OCI-LY7 (cell line): ENCODE measurements around the gene MEF2C.

Experiments used
- CTCF ChIP-seq: fragments of 200-600 bp; sonication (generic); conservative IDR thresholded peaks from 2 replicates; pipeline ENCODE4 v1.5.1; 2014; ENCODE audit warnings: mild to moderate bottlenecking, antibody characterized with exemption, low read length, moderate library complexity, mixed read lengths
- EZH2phosphoT487 ChIP-seq: fragments of 200-600 bp; sonication (generic); IDR thresholded peaks from 2 replicates; pipeline ENCODE4 v1.6.1; 2018; ENCODE audit warnings: low read depth, borderline replicate concordance, mild to moderate bottlenecking, mixed run types, antibody characterized with exemption, low read length, moderate library complexity, mixed read lengths

GRCh38 chr5:88722546-88723073 lies 160.4 kb downstream of the MEF2C start:
- TF ChIP-seq CTCF (no peak), EZH2phosphoT487 (no peak)
